Measurements from ENCODE around the gene ZNF44. TPM values are rescaled to one million over a fixed set of nuclear protein-coding genes. Genes with fewer than 3 reads are reported as not detected.

Gene ZNF44
- total RNA-seq, 1 donor from 2014 or later: 10.4 TPM

DNA sequence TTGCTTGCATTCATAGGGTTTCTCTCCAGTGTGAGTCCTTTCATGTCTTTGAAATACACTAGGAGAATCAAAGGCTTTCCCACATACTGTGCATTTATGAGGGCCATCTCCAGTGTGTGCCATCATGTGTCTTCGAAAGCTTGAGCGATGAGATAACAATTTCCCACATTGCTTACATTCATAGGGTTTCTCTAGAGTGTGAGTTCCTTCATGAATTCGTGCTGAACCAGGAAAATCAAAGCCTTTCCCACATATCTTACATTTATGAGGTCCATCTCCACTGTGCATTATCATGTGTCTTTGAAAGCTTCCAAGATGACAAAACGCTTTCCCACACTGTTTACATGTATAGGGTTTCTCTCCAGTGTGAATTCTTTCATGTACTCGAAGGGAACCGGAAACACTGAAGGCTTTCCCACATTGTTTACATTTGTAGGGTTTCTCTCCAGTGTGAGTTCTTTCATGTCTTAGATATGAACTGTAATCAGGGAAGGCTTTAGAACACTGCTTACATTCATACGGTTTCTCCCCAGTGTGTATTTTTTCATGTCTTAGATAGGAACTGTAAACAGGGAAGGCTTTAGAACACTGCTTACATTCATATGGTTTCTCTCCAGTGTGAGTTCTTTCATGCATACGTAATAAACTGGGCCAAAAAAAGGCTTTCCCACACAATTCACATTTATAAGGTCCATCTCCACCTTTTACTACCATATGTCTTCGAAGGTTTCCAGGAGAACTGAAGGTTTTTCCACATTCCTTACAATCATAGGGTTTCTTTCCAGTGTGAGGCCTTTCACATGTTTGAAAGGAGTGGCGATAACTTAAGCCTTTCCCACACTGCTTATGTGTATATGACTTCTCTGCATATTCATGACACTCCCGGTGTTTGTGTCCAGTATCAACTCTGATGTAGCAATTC is 21.4 kb downstream of the ZNF44 start:
- Histone ChIP-seq H3K4me1 (no peaks in the 10 kb centered on the region), H3K36me3 (peaks cover 69 to 88% of the 10 kb centered on the region in 2 donors), H3K27me3 (no peaks in the 10 kb centered on the region), H3K9me3 (peaks cover 81 to 100% of the 10 kb centered on the region in 2 donors), H3K4me3 (peak overlapping the region in 1 of 2 donors; percentile 43), H3K27ac (no peak overlapping the region)
- DNase-seq (ENCODE audit: low spot score in 2 of 2): no peak
- TF ChIP-seq, protein P1, sequence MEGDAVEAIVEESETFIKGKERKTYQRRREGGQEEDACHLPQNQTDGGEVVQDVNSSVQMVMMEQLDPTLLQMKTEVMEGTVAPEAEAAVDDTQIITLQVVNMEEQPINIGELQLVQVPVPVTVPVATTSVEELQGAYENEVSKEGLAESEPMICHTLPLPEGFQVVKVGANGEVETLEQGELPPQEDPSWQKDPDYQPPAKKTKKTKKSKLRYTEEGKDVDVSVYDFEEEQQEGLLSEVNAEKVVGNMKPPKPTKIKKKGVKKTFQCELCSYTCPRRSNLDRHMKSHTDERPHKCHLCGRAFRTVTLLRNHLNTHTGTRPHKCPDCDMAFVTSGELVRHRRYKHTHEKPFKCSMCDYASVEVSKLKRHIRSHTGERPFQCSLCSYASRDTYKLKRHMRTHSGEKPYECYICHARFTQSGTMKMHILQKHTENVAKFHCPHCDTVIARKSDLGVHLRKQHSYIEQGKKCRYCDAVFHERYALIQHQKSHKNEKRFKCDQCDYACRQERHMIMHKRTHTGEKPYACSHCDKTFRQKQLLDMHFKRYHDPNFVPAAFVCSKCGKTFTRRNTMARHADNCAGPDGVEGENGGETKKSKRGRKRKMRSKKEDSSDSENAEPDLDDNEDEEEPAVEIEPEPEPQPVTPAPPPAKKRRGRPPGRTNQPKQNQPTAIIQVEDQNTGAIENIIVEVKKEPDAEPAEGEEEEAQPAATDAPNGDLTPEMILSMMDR (IDR thresholded peaks at IDR 0.05): no peak
- intact Hi-C loops (cut with DNase I): no loop called here

DNA sequence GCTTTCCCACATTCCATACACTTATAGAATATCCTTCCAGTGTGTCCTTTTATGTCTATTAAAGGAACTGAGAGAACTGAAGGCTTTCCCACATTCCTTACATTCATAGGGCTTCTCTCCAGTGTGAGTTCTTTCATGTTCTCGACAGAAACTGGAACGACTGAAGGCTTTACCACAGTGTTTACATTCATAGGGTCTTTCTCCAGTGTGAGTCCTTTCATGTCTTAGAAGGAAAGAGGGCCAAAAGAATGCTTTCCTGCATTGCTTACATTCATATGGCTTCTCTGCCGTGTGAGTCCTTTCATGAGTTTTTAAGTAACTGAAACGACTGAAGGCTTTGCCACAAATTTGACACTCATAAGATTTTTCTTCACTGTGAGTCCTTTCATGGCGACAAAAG is 22.3 kb downstream of the ZNF44 start:
- H3K36me3 ChIP-seq: peaks cover 69 to 80% of the 10 kb centered on the region in 2 donors
- intact Hi-C loops (cut with DNase I): no loop called here

DNA sequence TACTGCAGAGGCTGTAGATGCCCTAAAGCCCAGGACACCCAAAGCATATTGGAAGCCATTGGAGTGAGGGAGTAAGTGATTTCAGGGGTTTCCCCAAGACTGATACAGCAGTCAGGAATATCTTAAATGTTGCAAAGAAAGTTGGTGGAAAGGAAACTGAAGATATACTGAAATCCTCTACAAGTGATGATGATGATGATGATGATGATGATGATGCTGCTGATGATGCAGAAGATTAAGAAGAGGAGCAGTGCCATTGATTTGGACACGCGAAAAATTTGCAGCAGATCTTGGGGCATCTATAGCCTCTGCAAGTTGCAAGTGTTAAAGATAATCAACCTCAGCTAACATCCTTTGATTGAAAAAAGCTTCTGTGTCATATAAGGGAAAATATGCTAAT is 23.8 kb downstream of the ZNF44 start:
- DNase-seq (ENCODE audit: low spot score in 2 of 2): no peak
- TF ChIP-seq, protein P1 (IDR thresholded peaks at IDR 0.05): no peak
- no peak overlapping the region for H3K4me3 ChIP-seq
- H3K9me3 ChIP-seq: peaks cover 91 to 98% of the 10 kb centered on the region in 2 donors
- H3K36me3 ChIP-seq: peaks cover 60 to 66% of the 10 kb centered on the region in 2 donors
- intact Hi-C loops (cut with DNase I): no loop called here
- no peaks in the 10 kb centered on the region for H3K4me1 ChIP-seq
- no peaks in the 10 kb centered on the region for H3K27me3 ChIP-seq
- no peak overlapping the region for H3K27ac ChIP-seq

More for the DNA sequence above, 22.3 kb downstream of the ZNF44 start:
- Histone ChIP-seq H3K4me3 (peak overlapping the region in 1 of 2 donors; percentile 43), H3K27me3 (no peaks in the 10 kb centered on the region), H3K27ac (no peak overlapping the region), H3K4me1 (no peaks in the 10 kb centered on the region), H3K9me3 (peaks cover 83 to 98% of the 10 kb centered on the region in 2 donors)
- no peak for DNase-seq (ENCODE audit: low spot score in 2 of 2)
- TF ChIP-seq, protein P1 (IDR thresholded peaks at IDR 0.05): no peak

GRCh38 chr19:12265921-12266704 is 28.6 kb downstream of the ZNF44 start:
- TF ChIP-seq, protein P1 (IDR thresholded peaks at IDR 0.05): no peak
- Histone ChIP-seq H3K27me3 (no peaks in the 10 kb centered on the region), H3K9me3 (peaks cover 71 to 97% of the 10 kb centered on the region in 2 donors), H3K4me3 (no peak overlapping the region), H3K4me1 (no peaks in the 10 kb centered on the region), H3K36me3 (peaks cover 14 to 18% of the 10 kb centered on the region in 2 donors), H3K27ac (no peak overlapping the region)
- intact Hi-C loops (cut with DNase I): no loop called here
- no peak for DNase-seq (ENCODE audit: low spot score in 2 of 2)

DNA sequence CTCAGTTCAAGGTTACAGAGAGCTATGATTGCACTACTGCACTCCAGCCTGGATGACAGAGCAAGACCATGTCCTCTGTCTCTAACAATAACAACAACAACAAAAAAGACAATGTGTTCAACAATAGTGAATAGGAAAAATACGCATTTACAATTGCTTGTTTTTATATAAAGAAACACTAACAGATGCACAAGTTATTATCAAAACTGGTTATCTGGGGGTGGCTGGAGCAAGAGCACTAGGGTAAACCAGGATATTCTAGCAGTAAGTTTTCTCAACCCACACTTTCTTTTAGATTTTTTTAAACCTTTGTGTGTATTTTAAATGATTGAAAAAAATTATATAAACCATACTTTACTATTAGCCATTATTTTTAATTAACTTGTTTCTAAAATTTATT is 33.1 kb downstream of the ZNF44 start:
- intact Hi-C loops (cut with DNase I): no loop called here
- H3K4me1 ChIP-seq: no peaks in the 10 kb centered on the region
- H3K27ac ChIP-seq: no peak overlapping the region
- H3K4me3 ChIP-seq: no peak overlapping the region
- DNase-seq (ENCODE audit: low spot score in 2 of 2): no peak
- peaks cover 41 to 99% of the 10 kb centered on the region in 2 donors for H3K9me3 ChIP-seq
- no peaks in the 10 kb centered on the region for H3K27me3 ChIP-seq
- no peaks in the 10 kb centered on the region for H3K36me3 ChIP-seq
- TF ChIP-seq, protein P1 (IDR thresholded peaks at IDR 0.05): no peak
